ENCODE data around the gene REEP1. TPM values are rescaled to one million over a fixed set of nuclear protein-coding genes. Genes with fewer than 3 reads are reported as not detected.

REEP1 gene
- total and polyA plus RNA-seq, 2 of the 8 experiments (the other 6 are each of a cell fraction or from before 2014, with no cell fraction given) = 0.74 to 1.5 TPM

GRCh38 chr2:86256300-86256699 lies 81.1 kb downstream of the REEP1 start:
- Histone ChIP-seq H2AFZ (ENCODE audit: low read length) (no peak overlapping the region), H2BK15ac (ENCODE audit: low read length) (no peak overlapping the region), H3K79me1 (ENCODE audit: low read depth, low read length) (no peaks in the 10 kb centered on the region), H3K9ac (replicated peaks in 1 of 4; ENCODE audit: extremely low read depth in 1 of 4, low read depth in 3 of 4, low read length in 3 of 4) (no peak overlapping the region), H3K79me2 (ENCODE audit: control insufficient read depth in 1 of 2, insufficient read depth in 2 of 2, low read length in 2 of 2) (no peaks in the 10 kb centered on the region), H4K8ac (ENCODE audit: extremely low read depth, insufficient read depth, low read length) (no peak overlapping the region), H3K9me3 (ENCODE audit: insufficient read depth in 2 of 2, low read depth in 1 of 2, low read length in 1 of 2) (no peaks in the 10 kb centered on the region), H4K5ac (ENCODE audit: insufficient read length, low read depth, low read length) (no peak overlapping the region), H3K4ac (replicated peaks; ENCODE audit: insufficient read length, low read depth, low read length) (no peak overlapping the region), H3K23ac (ENCODE audit: insufficient read length) (no peak overlapping the region), H3K4me3 (ENCODE audit: extremely low read depth in 1 of 4, insufficient read depth in 2 of 4, low read depth in 3 of 4, low read length in 4 of 4) (no peak overlapping the region), H2BK12ac (ENCODE audit: low read depth, low read length) (no peak overlapping the region), H4K91ac (replicated peaks; ENCODE audit: insufficient read length, low read length) (no peak overlapping the region), H3K23me2 (ENCODE audit: low read depth, low read length) (no peaks in the 10 kb centered on the region), H3K56ac (replicated peaks; ENCODE audit: insufficient read length, low read depth, low read length) (no peak overlapping the region), H3K4me1 (replicated peaks in 1 of 4; ENCODE audit: control insufficient read depth in 3 of 4, insufficient read depth in 4 of 4, low read length in 3 of 4) (peaks cover 0 to 7% (median 4%) of the 10 kb centered on the region in 4 experiments; a peak in 3 of 7 replicates), H3K27ac (ENCODE audit: low read depth, low read length) (no peak overlapping the region), H3K4me2 (ENCODE audit: insufficient read depth in 1 of 2, low read depth in 2 of 2, low read length in 2 of 2) (no peak overlapping the region), H3K14ac (ENCODE audit: insufficient read length) (no peak overlapping the region), H2BK120ac (replicated peaks; ENCODE audit: low read depth, low read length) (no peak overlapping the region), H2BK20ac (ENCODE audit: low read length) (no peak overlapping the region), H2BK5ac (ENCODE audit: low read depth, low read length) (no peak overlapping the region), H2AK5ac (ENCODE audit: low read depth, low read length) (no peak overlapping the region), H3K36me3 (ENCODE audit: control insufficient read depth in 2 of 4, insufficient read depth in 4 of 4, low read length in 3 of 4) (no peaks in the 10 kb centered on the region), H3K18ac (ENCODE audit: extremely low read depth, low read length) (no peak overlapping the region), H3K27me3 (replicated peaks in 1 of 4; ENCODE audit: control insufficient read depth in 3 of 4, extremely low read depth in 1 of 4, insufficient read depth in 3 of 4, low read length in 3 of 4) (no peaks in the 10 kb centered on the region), H4K20me1 (replicated peaks in 1 of 2; ENCODE audit: control insufficient read depth in 1 of 2, insufficient read depth in 2 of 2, low read length in 2 of 2) (no peaks in the 10 kb centered on the region)
- no peak for FAIRE-seq
- 95% methylated on average over 3 of the region's 4 CpGs; no CpG with 5 or more reads in 1 of the 2 experiments for WGBS, 2 experiments (ENCODE audit: extremely low coverage in 1 of 2, insufficient coverage in 1 of 2, insufficient read length in 1 of 2, insufficient replicate concordance in 2 of 2, low coverage in 1 of 2, low lambda C conversion rate in 2 of 2, missing lambda C conversion rate in 1 of 2)
- CTCF ChIA-PET (ENCODE audit: partially characterized antibody) = interaction anchor here (2.1 kb wide), 1 partner anchor 35 kb away, joined by 7 read pairs; no protein-coding TSS in a partner anchor
- DNase-seq (ENCODE audit: low read depth in 1 of 2, low spot score in 2 of 2) = no peak
- POLR2A ChIA-PET (ENCODE audit: partially characterized antibody) = interaction anchor here (1.3 kb wide), 1 partner anchor 61 kb away, joined by 3 read pairs; no protein-coding TSS in a partner anchor
- TF ChIP-seq TEAD4 (IDR thresholded peaks at IDR 0.05; ENCODE audit: low read depth, low read length) (peak; percentile 42; the same call in 1 of the 2 replicates), KDM1A (IDR thresholded peaks at IDR 0.05; ENCODE audit: borderline replicate concordance, low read length) (no peak), MAFK (IDR thresholded peaks at IDR 0.05; ENCODE audit: low read depth, low read length) (no peak)

All from H1 (cell line).